ENCODE data around the gene AGR2. TPM values are rescaled to one million over a fixed set of nuclear protein-coding genes. Genes with fewer than 3 reads are reported as not detected.

The AGR2 gene
- total RNA-seq, 1 experiment from 2014 or later = 76.1 TPM

DNA sequence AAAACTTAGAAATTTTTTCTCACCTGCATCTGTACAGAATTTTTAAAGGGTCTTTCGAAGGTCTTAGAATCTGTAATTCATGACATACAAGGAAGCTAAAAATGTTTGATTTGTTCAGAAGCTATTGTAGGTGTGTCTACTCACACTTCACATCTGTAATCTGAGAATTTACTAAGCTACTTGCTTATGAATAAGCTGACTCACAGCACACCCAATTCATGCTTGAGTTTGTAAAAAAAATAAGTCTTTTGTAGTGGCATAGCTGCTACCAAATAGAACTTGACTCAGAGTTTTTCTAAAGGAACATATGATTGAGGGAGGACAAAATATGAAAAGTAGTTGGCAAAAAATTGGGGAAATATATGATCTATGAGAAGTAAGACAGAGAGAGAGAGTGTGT, 12.7 kb upstream of the AGR2 start:
- no peaks in the 10 kb centered on the region for H3K27me3 ChIP-seq (ENCODE audit: insufficient read depth, low read depth)
- H3K4me3 ChIP-seq = no peak overlapping the region
- POLR2A ChIA-PET (ENCODE audit: unreplicated experiment) = interaction anchor here (0.5 to 0.7 kb wide), 3 partner anchors 12 to 257 kb away, joined by 3 to 6 read pairs (median 5); no protein-coding TSS in a partner anchor
- peaks cover 17% of the 10 kb centered on the region for H3K4me1 ChIP-seq (replicated peaks; ENCODE audit: insufficient read depth)
- no peaks in the 10 kb centered on the region for H3K9me2 ChIP-seq (ENCODE audit: insufficient read depth)
- no peaks in the 10 kb centered on the region for H3K36me3 ChIP-seq (ENCODE audit: low read depth)
- H3K4me2 ChIP-seq = peak overlapping the region; percentile 17
- BruUV-seq (replicated peaks) = no TSS peak
- no peaks in the 10 kb centered on the region for H3K79me2 ChIP-seq (ENCODE audit: low read depth)
- H4K20me1 ChIP-seq (ENCODE audit: insufficient read depth) = no peaks in the 10 kb centered on the region
- peak overlapping the region; percentile 40 for H3K27ac ChIP-seq
- intact Hi-C loops (cut with micrococcal nuclease; ENCODE audit: unreplicated experiment) = no loop called here
- peak in 1 of 2 experiments; percentile 93 for DNase-seq
- CTCF ChIA-PET = interaction anchor here (1.1 kb wide), 1 partner anchor 74 kb away, joined by 4 read pairs; no protein-coding TSS in a partner anchor
- TF ChIP-seq EZH2 (IDR thresholded peaks at IDR 0.05; ENCODE audit: low read depth) = no peak
- TF ChIP-seq, protein P1, sequence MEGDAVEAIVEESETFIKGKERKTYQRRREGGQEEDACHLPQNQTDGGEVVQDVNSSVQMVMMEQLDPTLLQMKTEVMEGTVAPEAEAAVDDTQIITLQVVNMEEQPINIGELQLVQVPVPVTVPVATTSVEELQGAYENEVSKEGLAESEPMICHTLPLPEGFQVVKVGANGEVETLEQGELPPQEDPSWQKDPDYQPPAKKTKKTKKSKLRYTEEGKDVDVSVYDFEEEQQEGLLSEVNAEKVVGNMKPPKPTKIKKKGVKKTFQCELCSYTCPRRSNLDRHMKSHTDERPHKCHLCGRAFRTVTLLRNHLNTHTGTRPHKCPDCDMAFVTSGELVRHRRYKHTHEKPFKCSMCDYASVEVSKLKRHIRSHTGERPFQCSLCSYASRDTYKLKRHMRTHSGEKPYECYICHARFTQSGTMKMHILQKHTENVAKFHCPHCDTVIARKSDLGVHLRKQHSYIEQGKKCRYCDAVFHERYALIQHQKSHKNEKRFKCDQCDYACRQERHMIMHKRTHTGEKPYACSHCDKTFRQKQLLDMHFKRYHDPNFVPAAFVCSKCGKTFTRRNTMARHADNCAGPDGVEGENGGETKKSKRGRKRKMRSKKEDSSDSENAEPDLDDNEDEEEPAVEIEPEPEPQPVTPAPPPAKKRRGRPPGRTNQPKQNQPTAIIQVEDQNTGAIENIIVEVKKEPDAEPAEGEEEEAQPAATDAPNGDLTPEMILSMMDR (conservative IDR thresholded peaks at IDR 0.05) = no peak
- peaks cover 10% of the 10 kb centered on the region for H3K9me3 ChIP-seq (ENCODE audit: insufficient read depth, low read depth)
- no peak overlapping the region for H2AFZ ChIP-seq
- H3F3A ChIP-seq (ENCODE audit: insufficient read depth, low read depth) = peaks cover 8% of the 10 kb centered on the region; the same call in 1 of the 2 replicates

DNA sequence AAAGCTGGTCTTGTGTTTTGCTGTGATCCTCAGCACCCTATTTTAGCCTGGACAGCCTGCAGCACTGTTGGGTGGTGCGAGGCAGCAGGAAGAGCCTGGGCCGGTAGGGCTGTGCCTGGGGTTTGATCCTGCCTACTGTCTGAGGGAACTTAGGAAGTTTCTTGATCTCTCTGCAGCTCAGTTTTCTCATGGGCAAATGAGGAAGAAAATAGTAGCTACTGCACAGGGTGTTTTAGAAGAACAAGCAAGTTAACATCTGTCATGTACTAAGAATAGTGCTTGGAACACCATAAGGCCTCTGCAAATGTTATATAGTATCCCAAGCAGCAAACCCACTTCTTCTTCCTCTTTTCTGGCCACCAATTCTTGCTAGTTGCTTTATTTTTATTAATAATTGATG, 12.0 kb upstream of the AGR2 start:
- Histone ChIP-seq H4K20me1 (ENCODE audit: insufficient read depth) (no peaks in the 10 kb centered on the region), H3K27me3 (ENCODE audit: insufficient read depth, low read depth) (no peaks in the 10 kb centered on the region), H3K9me3 (ENCODE audit: insufficient read depth, low read depth) (peaks cover 10% of the 10 kb centered on the region), H3K36me3 (ENCODE audit: low read depth) (no peaks in the 10 kb centered on the region), H3K27ac (peak overlapping the region; percentile 40; the same call in 1 of the 2 replicates), H3K79me2 (ENCODE audit: low read depth) (no peaks in the 10 kb centered on the region), H3K9me2 (ENCODE audit: insufficient read depth) (no peaks in the 10 kb centered on the region), H2AFZ (no peak overlapping the region), H3F3A (ENCODE audit: insufficient read depth, low read depth) (peaks cover 10% of the 10 kb centered on the region; the same call in 1 of the 2 replicates), H3K4me1 (replicated peaks; ENCODE audit: insufficient read depth) (peaks cover 24% of the 10 kb centered on the region), H3K4me2 (0 out of 2 replicates have a peak overlapping the region, but pooled peaks have one; percentile 17), H3K4me3 (no peak overlapping the region)
- no TSS peak for BruUV-seq (replicated peaks)
- intact Hi-C loops (cut with micrococcal nuclease; ENCODE audit: unreplicated experiment) = no loop called here
- TF ChIP-seq, protein P1 (conservative IDR thresholded peaks at IDR 0.05) = no peak
- TF ChIP-seq EZH2 (IDR thresholded peaks at IDR 0.05; ENCODE audit: low read depth) = no peak
- ChIA-PET CTCF (interaction anchor here (1.1 kb wide), 1 partner anchor 74 kb away, joined by 4 read pairs; no protein-coding TSS in a partner anchor), POLR2A (ENCODE audit: unreplicated experiment) (no interaction called here)
- DNase-seq = no peak

DNA sequence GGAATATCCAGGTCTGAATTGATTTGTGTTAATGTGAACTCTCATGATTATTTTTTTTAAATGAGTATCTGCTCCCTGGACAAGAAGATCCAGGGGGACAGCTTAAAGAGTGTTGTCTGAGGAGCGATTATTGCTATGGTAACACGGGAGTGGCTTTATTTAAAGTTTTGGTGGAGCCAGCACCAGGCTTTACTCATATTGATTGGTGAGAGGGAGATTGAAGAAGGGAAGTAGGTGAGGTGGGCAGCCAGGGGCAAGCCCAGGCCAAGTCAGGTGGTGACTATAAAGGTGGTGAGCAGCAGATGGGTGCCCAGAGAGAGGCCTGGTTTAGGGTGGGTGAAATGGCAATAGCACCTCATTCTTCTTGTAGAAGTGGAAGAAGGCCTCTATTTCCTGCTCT, 10.2 kb upstream of the AGR2 start:
- H2AFZ ChIP-seq = no peak overlapping the region
- H3K4me3 ChIP-seq = no peak overlapping the region
- no TSS peak for BruUV-seq (replicated peaks)
- H3K9me2 ChIP-seq (ENCODE audit: insufficient read depth) = no peaks in the 10 kb centered on the region
- POLR2A ChIA-PET (ENCODE audit: unreplicated experiment) = no interaction called here
- no peak overlapping the region for H3K4me2 ChIP-seq
- TF ChIP-seq EZH2 (IDR thresholded peaks at IDR 0.05; ENCODE audit: low read depth) = no peak
- TF ChIP-seq, protein P1 (conservative IDR thresholded peaks at IDR 0.05) = no peak
- H3K4me1 ChIP-seq (replicated peaks; ENCODE audit: insufficient read depth) = peaks cover 41% of the 10 kb centered on the region
- H3K27me3 ChIP-seq (ENCODE audit: insufficient read depth, low read depth) = no peaks in the 10 kb centered on the region
- no peaks in the 10 kb centered on the region for H4K20me1 ChIP-seq (ENCODE audit: insufficient read depth)
- H3K27ac ChIP-seq = no peak overlapping the region
- DNase-seq = no peak
- no peaks in the 10 kb centered on the region for H3K36me3 ChIP-seq (ENCODE audit: low read depth)
- peaks cover 9% of the 10 kb centered on the region for H3K9me3 ChIP-seq (ENCODE audit: insufficient read depth, low read depth)
- intact Hi-C loops (cut with micrococcal nuclease; ENCODE audit: unreplicated experiment) = no loop called here
- peaks cover 17% of the 10 kb centered on the region; the same call in 1 of the 2 replicates for H3F3A ChIP-seq (ENCODE audit: insufficient read depth, low read depth)
- H3K79me2 ChIP-seq (ENCODE audit: low read depth) = no peaks in the 10 kb centered on the region
- CTCF ChIA-PET = no interaction called here

Data from PC-9 (cell line).